Keratinocyte (primary cell): ENCODE data around the gene CNTNAP2. TPM values are rescaled to one million over a fixed set of nuclear protein-coding genes. Genes with fewer than 3 reads are reported as not detected.

Experiments
- DNase-seq: peaks from one replicate; pipeline ENCODE4 v3.0.0-alpha.2; 2011; ENCODE audit warnings: low read depth, missing footprints, low spot score
- FAIRE-seq: peaks from 2 replicates; lab custom pipeline; 2011; peaks lifted over from hg19 to GRCh38; lab: Jason Lieb, UNC
- H2AFZ ChIP-seq: 2 replicates; pipeline ENCODE4 v1.6.0; 2012; ENCODE audit warnings: low read length, control low read depth, inconsistent platforms; ENCODE audit not compliant: control insufficient read depth
- H3K27ac ChIP-seq: 2 replicates; pipeline ENCODE4 v1.5.1; 2011; ENCODE audit warnings: low read length; ENCODE audit not compliant: control insufficient read depth, insufficient read depth
- H3K27me3 ChIP-seq: 3 replicates; pipeline ENCODE4 v1.6.0; 2011; ENCODE audit warnings: low read length; ENCODE audit not compliant: control insufficient read depth, insufficient read depth; ENCODE audit errors: extremely low read depth
- H3K36me3 ChIP-seq, 2 experiments: 2 replicates in 1 of 2; 3 replicates in 1 of 2; pipeline ENCODE4 v1.5.1; 2011; ENCODE audit warnings: low read length in 2 of 2, mild to moderate bottlenecking in 1 of 2; ENCODE audit not compliant: control insufficient read depth in 2 of 2, insufficient read depth in 2 of 2; ENCODE audit errors: extremely low read depth in 1 of 2
- H3K4me1 ChIP-seq: 3 replicates; pipeline ENCODE4 v1.5.1; 2011; ENCODE audit warnings: low read length; ENCODE audit not compliant: control insufficient read depth, insufficient read depth; ENCODE audit errors: extremely low read depth
- H3K4me2 ChIP-seq: 3 replicates; pipeline ENCODE4 v1.6.0; 2011; ENCODE audit warnings: low read depth, low read length; ENCODE audit not compliant: control insufficient read depth, insufficient read depth; ENCODE audit errors: extremely low read depth
- H3K4me3 ChIP-seq, 3 experiments: fragments of 200-600 bp in 1 of 3; sonication (generic) in 1 of 3; 2 replicates in 2 of 3; 3 replicates in 1 of 3; pipeline ENCODE4 v1.5.1; 2011 to 2016; ENCODE audit warnings: low read length in 3 of 3, mild to moderate bottlenecking in 3 of 3, control low read depth in 2 of 3, inconsistent platforms in 1 of 3, low read depth in 1 of 3, mixed read lengths in 1 of 3, mixed run types in 1 of 3, moderate library complexity in 1 of 3; ENCODE audit not compliant: control insufficient read depth in 2 of 3, insufficient read depth in 2 of 3; ENCODE audit errors: extremely low read depth in 1 of 3
- H3K79me2 ChIP-seq: 2 replicates; pipeline ENCODE4 v1.6.0; 2012; ENCODE audit warnings: low read length; ENCODE audit not compliant: control insufficient read depth, insufficient read depth
- H3K9ac ChIP-seq: 3 replicates; pipeline ENCODE4 v1.6.0; 2011; ENCODE audit warnings: low read length; ENCODE audit not compliant: control insufficient read depth, insufficient read depth; ENCODE audit errors: extremely low read depth
- H3K9me1 ChIP-seq: 3 replicates; pipeline ENCODE4 v1.6.0; 2011; ENCODE audit warnings: low read length; ENCODE audit not compliant: control insufficient read depth, insufficient read depth; ENCODE audit errors: extremely low read depth
- H3K9me3 ChIP-seq: 2 replicates; pipeline ENCODE4 v1.5.1; 2012; ENCODE audit warnings: low read depth, low read length; ENCODE audit not compliant: control insufficient read depth
- H4K20me1 ChIP-seq: 3 replicates; pipeline ENCODE4 v1.6.0; 2011; ENCODE audit warnings: low read length; ENCODE audit not compliant: control insufficient read depth, insufficient read depth; ENCODE audit errors: extremely low read depth
- EZH2 ChIP-seq: IDR thresholded peaks from one replicate; pipeline ENCODE4 v1.6.1; 2012; ENCODE audit warnings: inconsistent platforms, mild to moderate bottlenecking, low read length, moderate library complexity
- dilution Hi-C: fragments of 300-500 bp; cut with MboI; formaldehyde crosslinking; loops from one replicate; pipeline ENCODE4 v1.7.0; 2020; ENCODE audit warnings: low sequenced_read_pairs; ENCODE audit not compliant: extremely low pct_ligation_motif_present
- polyA plus RNA-seq, 5 experiments: library from polyadenylated mRNA; depleted of rRNA in 3 of 5; stranded (reverse) in 3 of 5; stranded (forward) in 1 of 5; unstranded in 1 of 5; fragments of >200 nt; gene quantifications; 1 replicate in 1 of 5; 2 replicates in 3 of 5; 3 replicates in 1 of 5; pipeline versions ENCODE4 v1.2.1 to v1.2.3, GENCODE V29; 2011 to 2012; ENCODE audit warnings: missing spikeins in 2 of 5, low read depth in 1 of 5, low replicate concordance in 1 of 5
- TF ChIP-seq, protein P1 (sequence below), 3 experiments: IDR thresholded peaks in 1 of 3; conservative IDR thresholded peaks in 1 of 3; optimal IDR thresholded peaks in 1 of 3; 2 replicates in 2 of 3; 3 replicates in 1 of 3; pipeline versions ENCODE3 to v1.5.1; 2011; ENCODE audit warnings: low read length in 3 of 3, mild to moderate bottlenecking in 3 of 3, moderate library complexity in 2 of 3, control low read depth in 1 of 3, inconsistent platforms in 1 of 3; ENCODE audit not compliant: insufficient read depth in 2 of 3; ENCODE audit errors: extremely low read depth in 1 of 3

The CNTNAP2 gene
- polyA plus RNA-seq, 1 donor (not counting 4 experiments of a cell fraction or from before 2014, with no cell fraction given) = 1.4 TPM

DNA sequence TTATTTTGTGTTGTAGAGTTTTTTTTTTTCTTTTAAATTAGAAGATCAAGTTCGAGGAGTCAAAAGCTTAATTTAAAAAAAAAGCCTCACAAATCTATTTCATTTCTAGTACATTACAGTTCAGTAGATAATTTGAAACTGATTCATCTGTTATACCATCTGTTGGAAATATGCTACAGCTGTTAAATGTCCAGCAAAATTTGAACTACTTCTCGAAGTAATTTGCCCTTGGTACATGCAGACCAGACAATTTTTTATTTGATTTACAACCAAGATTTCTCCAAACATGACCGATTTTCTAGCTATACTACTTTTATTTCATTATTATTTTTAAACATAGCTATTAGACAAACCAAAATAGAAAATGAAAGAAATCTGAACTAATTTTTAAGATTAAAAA is 647.9 kb downstream of the CNTNAP2 start:
- no peak overlapping the region for H2AFZ ChIP-seq
- no peak overlapping the region for H3K27ac ChIP-seq
- DNase-seq = no peak
- H3K27me3 ChIP-seq = no peaks in the 10 kb centered on the region
- H3K4me3 ChIP-seq = no peak overlapping the region
- no peaks in the 10 kb centered on the region for H3K9me1 ChIP-seq
- H3K4me2 ChIP-seq = no peak overlapping the region
- H3K4me1 ChIP-seq = no peaks in the 10 kb centered on the region
- dilution Hi-C loops = no loop called here
- H3K9me3 ChIP-seq = no peaks in the 10 kb centered on the region
- no peak overlapping the region for H3K9ac ChIP-seq
- H4K20me1 ChIP-seq = no peaks in the 10 kb centered on the region
- TF ChIP-seq, protein P1, sequence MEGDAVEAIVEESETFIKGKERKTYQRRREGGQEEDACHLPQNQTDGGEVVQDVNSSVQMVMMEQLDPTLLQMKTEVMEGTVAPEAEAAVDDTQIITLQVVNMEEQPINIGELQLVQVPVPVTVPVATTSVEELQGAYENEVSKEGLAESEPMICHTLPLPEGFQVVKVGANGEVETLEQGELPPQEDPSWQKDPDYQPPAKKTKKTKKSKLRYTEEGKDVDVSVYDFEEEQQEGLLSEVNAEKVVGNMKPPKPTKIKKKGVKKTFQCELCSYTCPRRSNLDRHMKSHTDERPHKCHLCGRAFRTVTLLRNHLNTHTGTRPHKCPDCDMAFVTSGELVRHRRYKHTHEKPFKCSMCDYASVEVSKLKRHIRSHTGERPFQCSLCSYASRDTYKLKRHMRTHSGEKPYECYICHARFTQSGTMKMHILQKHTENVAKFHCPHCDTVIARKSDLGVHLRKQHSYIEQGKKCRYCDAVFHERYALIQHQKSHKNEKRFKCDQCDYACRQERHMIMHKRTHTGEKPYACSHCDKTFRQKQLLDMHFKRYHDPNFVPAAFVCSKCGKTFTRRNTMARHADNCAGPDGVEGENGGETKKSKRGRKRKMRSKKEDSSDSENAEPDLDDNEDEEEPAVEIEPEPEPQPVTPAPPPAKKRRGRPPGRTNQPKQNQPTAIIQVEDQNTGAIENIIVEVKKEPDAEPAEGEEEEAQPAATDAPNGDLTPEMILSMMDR (optimal IDR thresholded peaks at IDR 0.05 in 1 of 3, IDR thresholded peaks at IDR 0.05 in 1 of 3, conservative IDR thresholded peaks at IDR 0.05 in 1 of 3; ENCODE audit: extremely low read depth in 1 of 3, insufficient read depth in 2 of 3, low read length in 3 of 3) = no peak
- no peak for TF ChIP-seq EZH2
- no peaks in the 10 kb centered on the region for H3K36me3 ChIP-seq
- no peaks in the 10 kb centered on the region for H3K79me2 ChIP-seq
- no peak for FAIRE-seq

DNA sequence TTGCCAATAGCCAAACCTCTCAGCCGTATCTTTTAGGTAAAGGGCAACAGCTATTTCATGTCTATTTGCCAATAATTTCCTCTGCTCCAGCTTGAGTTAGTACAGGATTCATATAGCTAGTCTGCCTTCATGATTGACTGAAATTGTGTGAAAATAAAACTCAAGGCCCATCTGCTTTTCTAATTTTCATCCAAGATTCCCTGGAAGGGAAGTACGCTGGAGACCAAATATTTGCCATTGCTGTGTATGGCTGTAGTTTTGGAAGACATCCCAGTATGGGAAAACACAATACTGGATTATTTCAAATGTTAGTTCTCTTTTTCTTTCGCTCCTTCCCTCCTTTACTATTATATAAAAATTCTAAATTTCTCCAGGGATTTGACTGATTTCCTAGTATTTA is 652.4 kb downstream of the CNTNAP2 start:
- Histone ChIP-seq H3K4me2 (no peak overlapping the region), H3K79me2 (no peaks in the 10 kb centered on the region), H3K36me3 (no peaks in the 10 kb centered on the region), H3K9ac (no peak overlapping the region), H2AFZ (no peak overlapping the region), H3K4me1 (no peaks in the 10 kb centered on the region), H3K9me3 (no peaks in the 10 kb centered on the region), H3K27ac (no peak overlapping the region), H4K20me1 (no peaks in the 10 kb centered on the region), H3K4me3 (no peak overlapping the region), H3K27me3 (no peaks in the 10 kb centered on the region), H3K9me1 (no peaks in the 10 kb centered on the region)
- dilution Hi-C loops = no loop called here
- no peak for FAIRE-seq
- TF ChIP-seq, protein P1 (optimal IDR thresholded peaks at IDR 0.05 in 1 of 3, IDR thresholded peaks at IDR 0.05 in 1 of 3, conservative IDR thresholded peaks at IDR 0.05 in 1 of 3; ENCODE audit: extremely low read depth in 1 of 3, insufficient read depth in 2 of 3, low read length in 3 of 3) = no peak
- TF ChIP-seq EZH2 = no peak
- no peak for DNase-seq
